ENCODE results near the gene WDR27.
"Not testable (repeated sequence)": the region's sequence is repeated elsewhere in the genome, so short reads cannot be mapped to it uniquely, and the experiment has no call there.

The WDR27 gene

DNA sequence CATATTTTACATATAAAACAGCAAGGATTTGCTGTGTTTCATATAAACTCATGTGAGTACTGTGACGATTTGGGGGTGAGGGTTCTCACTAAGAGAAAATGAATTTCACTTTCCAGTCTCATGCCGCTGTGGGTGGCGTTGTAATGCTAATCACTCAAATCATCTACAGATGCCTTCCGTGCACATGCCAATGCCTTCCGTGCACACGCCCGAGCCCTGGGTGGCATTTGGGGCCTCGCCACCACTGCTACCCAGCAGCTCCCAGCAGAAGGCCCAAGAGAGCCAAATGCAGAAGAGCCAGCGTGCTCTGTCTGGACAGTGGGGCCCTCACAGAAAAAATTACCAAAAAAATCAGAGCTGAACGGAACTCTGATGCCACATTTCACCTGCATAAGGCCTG is 53.7 kb downstream of the WDR27 start:
- in situ Hi-C loops (cut with MboI; ENCODE audit: low sequenced_read_pairs, unreplicated experiment), result no loop called here
- TF ChIP-seq, protein P1, sequence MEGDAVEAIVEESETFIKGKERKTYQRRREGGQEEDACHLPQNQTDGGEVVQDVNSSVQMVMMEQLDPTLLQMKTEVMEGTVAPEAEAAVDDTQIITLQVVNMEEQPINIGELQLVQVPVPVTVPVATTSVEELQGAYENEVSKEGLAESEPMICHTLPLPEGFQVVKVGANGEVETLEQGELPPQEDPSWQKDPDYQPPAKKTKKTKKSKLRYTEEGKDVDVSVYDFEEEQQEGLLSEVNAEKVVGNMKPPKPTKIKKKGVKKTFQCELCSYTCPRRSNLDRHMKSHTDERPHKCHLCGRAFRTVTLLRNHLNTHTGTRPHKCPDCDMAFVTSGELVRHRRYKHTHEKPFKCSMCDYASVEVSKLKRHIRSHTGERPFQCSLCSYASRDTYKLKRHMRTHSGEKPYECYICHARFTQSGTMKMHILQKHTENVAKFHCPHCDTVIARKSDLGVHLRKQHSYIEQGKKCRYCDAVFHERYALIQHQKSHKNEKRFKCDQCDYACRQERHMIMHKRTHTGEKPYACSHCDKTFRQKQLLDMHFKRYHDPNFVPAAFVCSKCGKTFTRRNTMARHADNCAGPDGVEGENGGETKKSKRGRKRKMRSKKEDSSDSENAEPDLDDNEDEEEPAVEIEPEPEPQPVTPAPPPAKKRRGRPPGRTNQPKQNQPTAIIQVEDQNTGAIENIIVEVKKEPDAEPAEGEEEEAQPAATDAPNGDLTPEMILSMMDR (IDR thresholded peaks at IDR 0.05; ENCODE audit: borderline replicate concordance, control extremely low read depth, extremely low read depth, insufficient read depth, missing control alignments), result no peak
- no peak for DNase-seq (ENCODE audit: low spot score)

DNA sequence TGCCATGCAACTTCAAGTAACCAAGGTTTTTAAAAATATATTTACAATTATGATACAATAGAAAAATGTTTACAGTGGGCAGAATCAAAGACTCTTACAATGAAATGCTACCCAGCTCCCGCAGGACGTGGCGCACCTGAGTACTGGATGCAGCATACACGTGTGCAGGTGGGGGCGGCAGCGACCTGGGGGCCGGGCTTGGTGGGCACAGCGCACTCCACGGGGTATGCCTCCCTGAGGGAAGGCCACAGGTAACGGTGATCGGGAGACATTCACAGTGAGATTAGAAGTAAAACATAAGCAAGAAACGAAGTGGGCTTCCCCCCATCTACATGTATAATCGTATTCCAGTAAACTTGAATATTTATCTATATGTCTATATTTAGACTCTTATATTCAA is 54.2 kb downstream of the WDR27 start:
- in situ Hi-C loops (cut with MboI; ENCODE audit: low sequenced_read_pairs, unreplicated experiment), result no loop called here
- no peak for DNase-seq (ENCODE audit: low spot score)

DNA sequence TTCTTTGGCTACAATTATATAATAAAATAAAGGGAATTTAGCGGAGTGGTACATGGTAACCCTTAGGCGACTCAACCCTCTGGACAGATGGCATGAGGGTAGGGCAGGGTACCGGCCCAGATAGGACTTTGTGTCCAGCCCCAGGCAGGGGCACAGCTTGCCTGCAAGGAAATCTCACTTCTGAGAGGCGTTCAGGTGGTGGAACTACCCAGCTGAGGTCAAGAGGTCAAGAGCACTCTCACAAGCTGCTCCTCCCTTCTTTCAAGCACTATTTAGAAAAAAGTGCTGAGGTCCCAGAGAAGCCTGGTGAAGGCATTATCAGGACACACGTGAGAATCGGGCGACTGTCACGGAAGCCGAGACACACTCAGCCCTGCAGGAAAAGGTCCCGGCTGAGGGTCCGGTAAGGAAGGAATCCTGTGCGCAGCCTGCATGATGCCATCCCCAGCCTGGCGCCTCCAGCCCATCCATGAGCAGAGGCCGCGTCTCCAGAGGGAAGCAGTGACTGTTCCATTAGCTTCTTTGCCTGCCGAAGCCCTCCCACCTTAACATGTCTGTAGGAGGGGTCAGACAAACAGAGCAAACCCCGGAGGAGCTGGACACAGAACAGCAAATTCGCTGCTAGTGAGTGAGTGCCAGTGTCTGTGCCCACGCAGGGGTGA is 54.8 kb downstream of the WDR27 start:
- no peak for DNase-seq (ENCODE audit: low spot score)
- TF ChIP-seq, protein P1 (IDR thresholded peaks at IDR 0.05; ENCODE audit: borderline replicate concordance, control extremely low read depth, extremely low read depth, insufficient read depth, missing control alignments), result no peak
- in situ Hi-C loops (cut with MboI; ENCODE audit: low sequenced_read_pairs, unreplicated experiment), result no loop called here

More for the DNA sequence above, 54.2 kb downstream of the WDR27 start:
- TF ChIP-seq, protein P1 (IDR thresholded peaks at IDR 0.05; ENCODE audit: borderline replicate concordance, control extremely low read depth, extremely low read depth, insufficient read depth, missing control alignments), result no peak

DNA sequence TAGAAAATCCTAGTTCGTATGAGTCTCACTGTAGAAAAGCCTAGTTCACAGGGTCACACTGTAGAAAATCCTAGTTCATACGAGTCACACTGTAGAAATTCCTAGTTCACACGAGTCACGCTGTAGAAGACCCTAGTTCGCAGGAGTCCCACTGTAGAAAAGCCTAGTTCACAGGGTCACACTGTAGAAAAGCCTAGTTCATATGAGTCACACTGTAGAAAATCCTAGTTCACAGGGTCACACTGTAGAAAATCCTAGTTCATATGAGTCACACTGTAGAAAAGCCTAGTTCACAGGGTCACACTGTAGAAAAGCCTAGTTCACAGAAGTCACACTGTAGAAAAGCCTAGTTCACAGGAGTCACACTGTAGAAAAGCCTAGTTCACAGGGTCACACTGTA is 56.4 kb downstream of the WDR27 start:
- in situ Hi-C loops (cut with MboI; ENCODE audit: low sequenced_read_pairs, unreplicated experiment); DNase-seq (ENCODE audit: low spot score): not testable (repeated sequence)

DNA sequence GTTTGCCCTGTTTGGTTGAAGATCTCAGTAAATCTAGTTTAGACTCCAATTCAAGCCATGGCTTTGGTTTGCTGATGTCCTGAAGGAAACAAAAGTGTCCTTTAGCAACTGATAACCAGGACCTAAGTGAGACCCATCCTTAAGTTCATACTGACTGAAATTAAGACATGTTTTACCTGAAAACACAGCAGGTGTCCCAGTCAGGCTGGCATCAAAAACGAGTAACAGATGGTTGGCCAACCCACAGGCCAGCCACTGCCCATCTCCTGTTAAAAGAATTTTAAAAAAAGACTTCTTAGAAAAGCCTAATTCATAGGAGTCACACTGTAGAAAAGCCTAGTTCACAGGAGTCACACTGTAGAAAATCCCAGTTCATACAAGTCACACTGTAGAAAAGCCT is 58.3 kb downstream of the WDR27 start:
- in situ Hi-C loops (cut with MboI; ENCODE audit: low sequenced_read_pairs, unreplicated experiment), result no loop called here
- no peak for DNase-seq (ENCODE audit: low spot score)
- TF ChIP-seq, protein P1 (IDR thresholded peaks at IDR 0.05; ENCODE audit: borderline replicate concordance, control extremely low read depth, extremely low read depth, insufficient read depth, missing control alignments), result no peak

DNA sequence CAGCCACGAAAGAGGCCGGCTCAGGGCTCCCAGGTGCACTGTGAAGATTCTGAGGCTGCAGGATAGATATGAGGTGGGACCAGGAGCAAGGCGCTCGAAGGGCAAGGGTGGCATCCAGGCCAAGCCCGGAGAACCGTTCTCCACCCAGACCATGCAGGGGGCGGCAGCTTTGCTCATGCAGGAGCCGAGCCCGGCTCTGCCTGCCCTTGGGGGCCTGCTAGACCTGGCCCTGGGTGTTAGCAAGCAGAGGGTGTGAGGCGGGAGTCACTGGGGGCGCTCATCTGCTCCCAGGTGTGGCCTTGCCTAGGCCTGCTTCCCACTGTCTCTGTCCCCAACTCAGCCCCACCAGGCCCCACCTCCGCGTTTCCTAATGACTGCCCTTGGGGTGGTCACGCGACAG is 59.4 kb downstream of the WDR27 start:
- in situ Hi-C loops (cut with MboI; ENCODE audit: low sequenced_read_pairs, unreplicated experiment), result no loop called here
- TF ChIP-seq, protein P1 (IDR thresholded peaks at IDR 0.05; ENCODE audit: borderline replicate concordance, control extremely low read depth, extremely low read depth, insufficient read depth, missing control alignments), result no peak

DNA sequence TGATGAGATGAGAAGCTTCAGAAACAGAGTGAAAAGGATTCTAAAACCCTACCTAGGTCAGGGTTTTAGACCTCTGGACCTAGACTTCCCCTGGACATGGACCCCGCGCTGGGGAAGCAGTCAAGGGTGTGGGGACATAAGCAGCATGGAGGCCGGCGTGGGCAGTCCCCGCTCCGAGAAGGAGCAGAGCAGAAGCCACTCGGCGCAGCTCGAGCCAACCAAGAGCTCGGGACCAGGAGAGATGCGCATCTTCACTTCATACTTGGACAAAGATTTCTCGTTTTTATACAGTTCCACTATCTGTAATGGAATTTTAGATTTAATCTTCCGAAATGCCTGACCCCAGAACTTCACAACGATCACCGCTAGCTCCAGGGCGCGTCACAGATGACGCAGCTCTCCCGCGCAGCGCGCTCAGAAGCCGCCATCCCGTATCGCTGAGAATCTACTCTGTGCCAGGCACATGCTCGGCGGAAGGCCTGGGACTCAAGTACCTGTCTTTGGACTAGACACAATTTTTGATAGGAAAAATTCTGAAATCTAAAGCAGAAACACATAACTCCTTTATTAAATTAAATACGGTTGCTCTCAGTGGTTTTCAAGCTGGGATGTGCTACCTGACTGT is 60.3 kb downstream of the WDR27 start:
- DNase-seq (ENCODE audit: low spot score), result no peak
- in situ Hi-C loops (cut with MboI; ENCODE audit: low sequenced_read_pairs, unreplicated experiment), result no loop called here
- TF ChIP-seq, protein P1 (IDR thresholded peaks at IDR 0.05; ENCODE audit: borderline replicate concordance, control extremely low read depth, extremely low read depth, insufficient read depth, missing control alignments), result no peak

More for the DNA sequence above, 59.4 kb downstream of the WDR27 start:
- no peak for DNase-seq (ENCODE audit: low spot score)
